ENCODE measurements around the gene CLEC4E.
"Not testable (repeated sequence)": the region's sequence is repeated elsewhere in the genome, so short reads cannot be mapped to it uniquely, and the experiment has no call there.

CLEC4E gene

DNA sequence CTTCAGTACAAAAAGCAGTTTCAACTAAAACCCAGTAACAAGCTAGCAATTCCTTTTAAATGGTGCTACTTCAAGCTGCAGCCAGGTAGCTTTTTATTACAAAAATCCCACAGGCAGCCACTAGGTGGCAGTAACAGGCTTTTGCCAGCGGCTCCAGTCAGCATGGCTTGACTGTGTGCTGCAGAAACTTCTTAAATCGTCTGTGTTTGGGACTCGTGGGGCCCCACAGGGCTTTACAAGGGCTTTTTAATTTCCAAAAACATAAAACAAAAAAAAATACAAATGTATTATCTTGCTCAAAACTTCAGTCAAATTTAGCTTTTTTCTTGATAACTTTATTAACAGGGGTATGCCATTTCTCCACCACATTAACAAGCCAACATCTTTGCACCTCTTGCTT, 3.6 kb upstream of the CLEC4E start:
- Histone ChIP-seq H3K36me3 (ENCODE audit: low read depth) (no peaks in the 10 kb centered on the region), H3K9me3 (ENCODE audit: severe bottlenecking) (no peaks in the 10 kb centered on the region), H3K27ac (ENCODE audit: poor library complexity, severe bottlenecking) (no peak overlapping the region), H3K27me3 (ENCODE audit: insufficient read depth, poor library complexity, severe bottlenecking) (no peaks in the 10 kb centered on the region), H3K4me1 (ENCODE audit: insufficient read depth, poor library complexity, severe bottlenecking) (no peaks in the 10 kb centered on the region), H3K4me3 (ENCODE audit: severe bottlenecking) (no peak overlapping the region)
- ATAC-seq (ENCODE audit: low read depth) (peak; percentile 63; the same call in 2 of the 3 replicates), DNase-seq (ENCODE audit: low spot score) (no peak)
- TF ChIP-seq, protein P1, sequence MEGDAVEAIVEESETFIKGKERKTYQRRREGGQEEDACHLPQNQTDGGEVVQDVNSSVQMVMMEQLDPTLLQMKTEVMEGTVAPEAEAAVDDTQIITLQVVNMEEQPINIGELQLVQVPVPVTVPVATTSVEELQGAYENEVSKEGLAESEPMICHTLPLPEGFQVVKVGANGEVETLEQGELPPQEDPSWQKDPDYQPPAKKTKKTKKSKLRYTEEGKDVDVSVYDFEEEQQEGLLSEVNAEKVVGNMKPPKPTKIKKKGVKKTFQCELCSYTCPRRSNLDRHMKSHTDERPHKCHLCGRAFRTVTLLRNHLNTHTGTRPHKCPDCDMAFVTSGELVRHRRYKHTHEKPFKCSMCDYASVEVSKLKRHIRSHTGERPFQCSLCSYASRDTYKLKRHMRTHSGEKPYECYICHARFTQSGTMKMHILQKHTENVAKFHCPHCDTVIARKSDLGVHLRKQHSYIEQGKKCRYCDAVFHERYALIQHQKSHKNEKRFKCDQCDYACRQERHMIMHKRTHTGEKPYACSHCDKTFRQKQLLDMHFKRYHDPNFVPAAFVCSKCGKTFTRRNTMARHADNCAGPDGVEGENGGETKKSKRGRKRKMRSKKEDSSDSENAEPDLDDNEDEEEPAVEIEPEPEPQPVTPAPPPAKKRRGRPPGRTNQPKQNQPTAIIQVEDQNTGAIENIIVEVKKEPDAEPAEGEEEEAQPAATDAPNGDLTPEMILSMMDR (IDR thresholded peaks at IDR 0.05; ENCODE audit: poor library complexity, severe bottlenecking) = peak; percentile 85

DNA sequence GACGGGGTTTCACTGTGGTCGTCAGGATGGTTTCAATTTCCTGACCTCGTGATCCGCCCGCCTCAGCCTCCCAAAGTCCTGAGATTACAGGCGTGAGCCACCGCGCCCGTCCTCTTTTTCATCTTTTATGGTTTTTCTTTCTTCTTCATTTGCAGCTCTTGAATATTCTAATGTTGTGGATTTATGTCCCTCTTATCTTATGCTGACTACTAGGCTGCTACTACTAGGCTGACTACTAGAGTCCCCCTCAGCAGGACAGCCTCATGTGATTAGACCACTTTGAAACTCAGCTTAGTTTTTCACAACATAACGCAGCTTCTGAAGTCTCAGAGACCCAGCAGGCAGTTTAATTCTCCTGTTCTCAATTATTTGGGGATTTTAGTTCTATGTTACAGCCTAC, 857 bp upstream of the CLEC4E start:
- H3K27ac ChIP-seq (ENCODE audit: poor library complexity, severe bottlenecking) = no peak overlapping the region
- no peaks in the 10 kb centered on the region for H3K9me3 ChIP-seq (ENCODE audit: severe bottlenecking)
- ATAC-seq (ENCODE audit: low read depth) = no peak
- no peaks in the 10 kb centered on the region for H3K27me3 ChIP-seq (ENCODE audit: insufficient read depth, poor library complexity, severe bottlenecking)
- H3K4me3 ChIP-seq (ENCODE audit: severe bottlenecking) = no peak overlapping the region
- no peaks in the 10 kb centered on the region for H3K36me3 ChIP-seq (ENCODE audit: low read depth)
- TF ChIP-seq, protein P1 (IDR thresholded peaks at IDR 0.05; ENCODE audit: poor library complexity, severe bottlenecking) = no peak
- no peaks in the 10 kb centered on the region for H3K4me1 ChIP-seq (ENCODE audit: insufficient read depth, poor library complexity, severe bottlenecking)
- DNase-seq (ENCODE audit: low spot score) = no peak

DNA sequence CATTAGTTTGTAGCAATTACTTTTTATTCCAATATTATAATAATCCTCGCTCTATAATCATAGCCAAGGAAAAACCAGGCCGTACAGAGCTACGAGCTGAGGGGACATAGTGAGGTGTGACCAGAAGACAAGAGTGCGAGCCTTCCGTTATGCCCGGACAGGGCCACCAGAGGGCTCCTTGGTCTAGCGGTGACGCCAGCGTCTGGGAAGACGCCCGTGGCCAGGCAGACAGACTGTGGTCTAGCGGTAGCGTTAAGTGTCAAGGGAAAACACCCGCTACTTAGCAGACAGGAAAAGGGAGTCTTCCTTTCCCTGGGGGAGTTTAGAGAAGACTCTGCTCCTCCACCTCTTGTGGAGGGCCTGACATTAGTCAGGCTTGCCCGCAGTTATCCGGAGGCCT, 2.9 kb downstream of the CLEC4E start:
- not testable (repeated sequence) for H3K36me3 ChIP-seq (ENCODE audit: low read depth); H3K27me3 ChIP-seq (ENCODE audit: insufficient read depth, poor library complexity, severe bottlenecking); H3K27ac ChIP-seq (ENCODE audit: poor library complexity, severe bottlenecking); DNase-seq (ENCODE audit: low spot score); H3K4me3 ChIP-seq (ENCODE audit: severe bottlenecking); H3K4me1 ChIP-seq (ENCODE audit: insufficient read depth, poor library complexity, severe bottlenecking); H3K9me3 ChIP-seq (ENCODE audit: severe bottlenecking); ATAC-seq (ENCODE audit: low read depth)

DNA sequence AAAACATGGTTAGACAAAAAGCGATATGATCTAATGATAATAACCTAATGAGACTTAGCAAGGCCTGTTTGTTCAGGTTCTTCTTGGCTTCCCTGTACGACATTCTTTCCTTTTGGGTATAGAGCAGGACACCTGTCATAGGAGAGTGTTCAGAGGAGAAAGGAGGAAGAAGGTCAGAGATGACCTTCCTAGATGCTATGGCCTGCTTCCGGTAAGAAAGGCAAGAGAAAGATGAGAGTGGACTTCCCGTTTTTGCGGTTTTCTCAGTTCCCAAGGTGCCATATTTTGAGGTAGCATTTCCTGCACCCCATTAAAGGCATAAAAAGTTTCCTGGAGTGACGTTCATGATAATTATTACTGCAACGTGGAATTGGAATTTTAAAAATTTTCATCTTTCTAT, 8.7 kb downstream of the CLEC4E start:
- no peak for ATAC-seq (ENCODE audit: low read depth)
- Histone ChIP-seq H3K4me1 (ENCODE audit: insufficient read depth, poor library complexity, severe bottlenecking) (no peaks in the 10 kb centered on the region), H3K9me3 (ENCODE audit: severe bottlenecking) (no peaks in the 10 kb centered on the region), H3K36me3 (ENCODE audit: low read depth) (no peaks in the 10 kb centered on the region), H3K27me3 (ENCODE audit: insufficient read depth, poor library complexity, severe bottlenecking) (no peaks in the 10 kb centered on the region), H3K4me3 (ENCODE audit: severe bottlenecking) (no peak overlapping the region), H3K27ac (ENCODE audit: poor library complexity, severe bottlenecking) (no peak overlapping the region)
- no peak for DNase-seq (ENCODE audit: low spot score)
- TF ChIP-seq, protein P1 (IDR thresholded peaks at IDR 0.05; ENCODE audit: poor library complexity, severe bottlenecking) = no peak

DNA sequence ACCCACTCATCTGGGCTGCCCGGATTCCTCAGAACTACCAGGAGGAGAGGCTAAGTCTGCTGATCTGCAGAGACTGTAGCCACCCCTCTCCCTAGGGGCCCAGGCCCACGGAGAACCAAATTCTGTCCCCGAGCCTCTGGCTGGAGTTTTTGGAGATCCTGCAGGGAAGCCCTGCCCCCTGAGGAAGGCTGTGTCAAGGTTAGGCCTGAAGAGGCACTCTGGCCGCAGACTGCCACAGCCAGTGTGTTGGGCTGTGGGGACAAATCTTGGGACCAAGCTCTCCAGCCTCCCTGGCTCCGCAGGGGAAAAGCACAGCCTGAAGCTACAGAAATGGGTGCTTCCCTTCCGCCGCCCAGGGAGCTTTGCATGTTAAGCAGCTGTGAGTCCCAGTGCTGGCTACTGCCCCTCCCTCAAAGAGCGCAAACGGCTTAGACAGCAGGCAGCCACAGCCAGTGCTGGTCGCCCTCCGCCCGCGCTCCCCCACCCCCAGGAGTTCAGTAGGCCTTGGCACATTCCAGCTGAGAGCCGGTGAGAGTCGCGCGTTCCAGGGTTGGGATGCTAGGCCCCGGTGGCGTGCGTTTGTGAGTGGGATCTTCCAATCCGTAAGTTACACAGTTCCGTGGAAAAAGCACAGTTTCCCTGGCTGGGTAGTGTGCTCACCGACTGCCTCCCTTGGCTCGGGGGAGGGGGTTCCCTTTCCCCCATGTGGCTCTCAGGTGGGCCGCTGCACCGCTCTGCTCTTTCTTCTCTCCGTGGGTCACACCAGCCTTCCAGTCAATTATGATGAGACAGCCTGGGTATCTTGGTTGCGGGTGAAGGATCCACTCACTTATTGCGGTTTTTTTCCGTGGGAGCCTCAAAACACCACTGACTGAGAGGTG, 13.2 kb downstream of the CLEC4E start:
- Histone ChIP-seq H3K4me1 (ENCODE audit: insufficient read depth, poor library complexity, severe bottlenecking) (no peaks in the 10 kb centered on the region), H3K4me3 (ENCODE audit: severe bottlenecking) (no peak overlapping the region), H3K27ac (ENCODE audit: poor library complexity, severe bottlenecking) (no peak overlapping the region), H3K9me3 (ENCODE audit: severe bottlenecking) (no peaks in the 10 kb centered on the region), H3K27me3 (ENCODE audit: insufficient read depth, poor library complexity, severe bottlenecking) (no peaks in the 10 kb centered on the region), H3K36me3 (ENCODE audit: low read depth) (no peaks in the 10 kb centered on the region)
- DNase-seq (ENCODE audit: low spot score) (no peak), ATAC-seq (ENCODE audit: low read depth) (no peak)
- TF ChIP-seq, protein P1 (IDR thresholded peaks at IDR 0.05; ENCODE audit: poor library complexity, severe bottlenecking) = no peak
